Measurements from ENCODE around the gene TMEM204. TPM values are rescaled to one million over a fixed set of nuclear protein-coding genes. Genes with fewer than 3 reads are reported as not detected.

TMEM204 gene
- not detected in 2 replicates for polyA plus RNA-seq
- not detected in 2 replicates for polyA minus RNA-seq

GRCh38 chr16:1533443-1533951, at the start of gene TMEM204:
TSS of gene TMEM204 (plus strand) at chr16:1533666. CDS start at chr16:1534276, 610 bp downstream.
- Histone ChIP-seq H3K9me3 (ENCODE audit: low read length) (no peaks in the 10 kb centered on the region), H3F3A (ENCODE audit: insufficient read depth, low read length, poor library complexity, severe bottlenecking) (no peaks in the 10 kb centered on the region), H4K20me1 (ENCODE audit: insufficient read depth) (no peaks in the 10 kb centered on the region), H3K4me2 (ENCODE audit: low read length) (no peak within 1 kb of the TSS), H3K27me3 (ENCODE audit: insufficient read depth, low read depth, low read length) (no peaks in the 10 kb centered on the region), H3K9ac (ENCODE audit: low read length) (no peak within 1 kb of the TSS), H3K4me3 (ENCODE audit: low read length) (no peak within 1 kb of the TSS), H2AFZ (ENCODE audit: low read depth, low read length) (no peak within 1 kb of the TSS), H3K36me3 (ENCODE audit: insufficient read depth, low read length) (peaks cover 3% of the 10 kb centered on the region), H3K79me2 (replicated peaks; ENCODE audit: insufficient read depth, low read length) (no peaks in the 10 kb centered on the region), H3K9me2 (ENCODE audit: insufficient read depth, low read length) (no peaks in the 10 kb centered on the region), H3K27ac (ENCODE audit: low read length) (no peak within 1 kb of the TSS)
- no peak for TF ChIP-seq TAF1 (IDR thresholded peaks at IDR 0.05; ENCODE audit: low read depth)
- TF ChIP-seq REST (IDR thresholded peaks at IDR 0.05; ENCODE audit: borderline replicate concordance): no peak
- TF ChIP-seq SMC3 (conservative IDR thresholded peaks at IDR 0.05; ENCODE audit: poor library complexity): no peak
- TF ChIP-seq RAD21 (conservative IDR thresholded peaks at IDR 0.05): no peak
- no peak for TF ChIP-seq MXI1 (conservative IDR thresholded peaks at IDR 0.05; ENCODE audit: poor library complexity, severe bottlenecking)
- TF ChIP-seq POLR2AphosphoS5 (IDR thresholded peaks at IDR 0.05): no peak
- TF ChIP-seq EZH2 (IDR thresholded peaks at IDR 0.05; ENCODE audit: borderline replicate concordance, insufficient read depth, low read length, poor library complexity, severe bottlenecking): no peak
- no peak for TF ChIP-seq CTCF (IDR thresholded peaks at IDR 0.05; ENCODE audit: poor library complexity, severe bottlenecking)
- TF ChIP-seq EP300 (conservative IDR thresholded peaks at IDR 0.05; ENCODE audit: poor library complexity, severe bottlenecking): no peak

- H3K9me3 ChIP-seq (ENCODE audit: low read length): no peaks in the 10 kb centered on the region
- no peaks in the 10 kb centered on the region for H3F3A ChIP-seq (ENCODE audit: insufficient read depth, low read length, poor library complexity, severe bottlenecking)
- no peak overlapping the region for H3K4me3 ChIP-seq (ENCODE audit: low read length)
- no peak overlapping the region for H3K27ac ChIP-seq (ENCODE audit: low read length)
- TF ChIP-seq SMC3 (conservative IDR thresholded peaks at IDR 0.05; ENCODE audit: poor library complexity): no peak
- no peak for TF ChIP-seq REST (IDR thresholded peaks at IDR 0.05; ENCODE audit: borderline replicate concordance)
- no peak overlapping the region for H3K9ac ChIP-seq (ENCODE audit: low read length)
- no peaks in the 10 kb centered on the region for H3K79me2 ChIP-seq (replicated peaks; ENCODE audit: insufficient read depth, low read length)
- no peak overlapping the region for H2AFZ ChIP-seq (ENCODE audit: low read depth, low read length)
- no peak overlapping the region for H3K4me2 ChIP-seq (ENCODE audit: low read length)
- no peaks in the 10 kb centered on the region for H3K27me3 ChIP-seq (ENCODE audit: insufficient read depth, low read depth, low read length)
- H3K9me2 ChIP-seq (ENCODE audit: insufficient read depth, low read length): no peaks in the 10 kb centered on the region
- H4K20me1 ChIP-seq (ENCODE audit: insufficient read depth): no peaks in the 10 kb centered on the region
- no peaks in the 10 kb centered on the region for H3K36me3 ChIP-seq (ENCODE audit: insufficient read depth, low read length)
These were observed 47.5 kb upstream of the TMEM204 start for GRCh38 chr16:1485847-1486496.

Data from neural cell (in vitro differentiated cells).